CD4-positive, alpha-beta T cell (primary cell): ENCODE results near the gene EFR3B. TPM values are rescaled to one million over a fixed set of nuclear protein-coding genes. Genes with fewer than 3 reads are reported as not detected.
"Not testable (repeated sequence)": the region's sequence is repeated elsewhere in the genome, so short reads cannot be mapped to it uniquely, and the experiment has no call there.

Source experiments
- ATAC-seq: fragments of 200-7000 bp; cut with Tn5 transposase; one replicate; pipeline ENCODE4 v1.10.0; 2022; ENCODE audit warnings: mild to moderate bottlenecking; ENCODE audit not compliant: poor library complexity
- CTCF ChIA-PET: fragments of 350-600 bp; sonication (Branson Sonifier 250); formaldehyde crosslinking; loops from one replicate; lab custom pipeline; 2021; ENCODE audit warnings: antibody characterized with exemption, inconsistent platforms; lab: Charles Lee
- POLR2A ChIA-PET: fragments of 350-600 bp; sonication (Branson Sonifier 250); formaldehyde crosslinking; loops from one replicate; lab custom pipeline; 2021; ENCODE audit warnings: antibody characterized with exemption, inconsistent platforms; lab: Charles Lee
- DNase-seq, 14 experiments: peaks; one replicate each; pipeline ENCODE4 v3.0.0-alpha.2; 2013 to 2020; ENCODE audit warnings: mixed read lengths in 2 of 14
- H3K27ac ChIP-seq, 2 donors: one replicate each; pipeline versions ENCODE4 v1.5.1 to v1.7.0; 2013; ENCODE audit warnings: low read length in 2 of 2, low read depth in 1 of 2, mild to moderate bottlenecking in 1 of 2
- H3K27me3 ChIP-seq, 2 experiments: 1 replicate in 1 of 2; 2 replicates in 1 of 2; pipeline versions ENCODE4 v1.6.1 to v1.7.0; 2013; ENCODE audit warnings: low read length in 2 of 2, control low read depth in 1 of 2, mild to moderate bottlenecking in 1 of 2, moderate library complexity in 1 of 2; ENCODE audit not compliant: insufficient read depth in 2 of 2, control insufficient read depth in 1 of 2
- H3K36me3 ChIP-seq: one replicate; pipeline ENCODE4 v1.6.1; 2013; ENCODE audit warnings: low read length, control low read depth; ENCODE audit not compliant: insufficient read depth
- H3K4me1 ChIP-seq: one replicate; pipeline ENCODE4 v1.6.1; 2013; ENCODE audit warnings: low read length, control low read depth; ENCODE audit not compliant: insufficient read depth
- H3K4me3 ChIP-seq: one replicate; pipeline ENCODE4 v1.5.1; 2013; ENCODE audit warnings: mild to moderate bottlenecking, low read length, moderate library complexity
- H3K9me3 ChIP-seq, 2 experiments: 1 replicate in 1 of 2; 2 replicates in 1 of 2; pipeline versions ENCODE4 v1.6.1 to v1.7.0; 2013; ENCODE audit warnings: low read length in 2 of 2, mild to moderate bottlenecking in 2 of 2, control low read depth in 1 of 2, moderate library complexity in 1 of 2; ENCODE audit not compliant: control insufficient read depth in 1 of 2, insufficient read depth in 1 of 2
- H3K27ac Mint-ChIP-seq: one replicate; pipeline ENCODE4 v1.8.0; 2020; ENCODE audit warnings: mixed read lengths
- H3K27me3 Mint-ChIP-seq: one replicate; pipeline ENCODE4 v1.8.0; 2021; ENCODE audit warnings: mixed read lengths
- H3K36me3 Mint-ChIP-seq: one replicate; pipeline ENCODE4 v1.8.0; 2021; ENCODE audit warnings: low read depth, mixed read lengths
- H3K4me1 Mint-ChIP-seq: one replicate; pipeline ENCODE4 v1.8.0; 2021; ENCODE audit warnings: low read depth, mixed read lengths
- H3K4me3 Mint-ChIP-seq: one replicate; pipeline ENCODE4 v1.8.0; 2020; ENCODE audit warnings: mild to moderate bottlenecking, mixed read lengths
- H3K9me3 Mint-ChIP-seq: one replicate; pipeline ENCODE4 v1.8.0; 2020; ENCODE audit warnings: mixed read lengths
- CTCF ChIP-seq: fragments of 200-600 bp; IDR thresholded peaks from one replicate; pipeline ENCODE4 v1.8.0; 2022; ENCODE audit warnings: antibody characterized with exemption, mild to moderate bottlenecking
- intact Hi-C, 2 experiments: fragments of 100-400 bp; cut with DNase I in 1 of 2; cut with micrococcal nuclease in 1 of 2; formaldehyde crosslinking; loops; one replicate each; pipeline versions ENCODE4 v1.15.1 to v1.9.0; 2023 to 2025; cut with DNase I, micrococcal nuclease
- total RNA-seq, 174 experiments: library from RNA in 2 of 174; stranded (reverse) in 2 of 174; gene quantifications; one replicate each; pipeline ENCODE4 v1.2.3 and lab custom pipeline; 2021 to 2026

The EFR3B gene
- total RNA-seq, 2 experiments from 2014 or later: 0.11 TPM; not detected in 1

GRCh38 chr2:25002066-25002465 is 39.8 kb upstream of the EFR3B start:
- Mint-ChIP-seq H3K4me3 (no peak overlapping the region), H3K27me3 (peaks cover 11% of the 10 kb centered on the region), H3K9me3 (no peaks in the 10 kb centered on the region), H3K4me1 (no peaks in the 10 kb centered on the region), H3K36me3 (no peaks in the 10 kb centered on the region), H3K27ac (no peak overlapping the region)
- no peak for TF ChIP-seq CTCF
- H3K9me3 ChIP-seq: no peaks in the 10 kb centered on the region
- H3K36me3 ChIP-seq: no peaks in the 10 kb centered on the region
- CTCF ChIA-PET: no interaction called here
- intact Hi-C loops: no loop called here
- no peaks in the 10 kb centered on the region for H3K4me1 ChIP-seq
- no peak overlapping the region for H3K27ac ChIP-seq
- POLR2A ChIA-PET: no interaction called here
- no peak for DNase-seq
- ATAC-seq: no peak
- H3K27me3 ChIP-seq: no peaks in the 10 kb centered on the region
- H3K4me3 ChIP-seq: no peak overlapping the region

- ATAC-seq: no peak
- CTCF ChIA-PET: no interaction called here
- no peaks in the 10 kb centered on the region for H3K36me3 ChIP-seq
- Mint-ChIP-seq H3K36me3 (no peaks in the 10 kb centered on the region), H3K9me3 (no peaks in the 10 kb centered on the region), H3K4me1 (no peaks in the 10 kb centered on the region), H3K4me3 (no peak overlapping the region), H3K27ac (no peak overlapping the region), H3K27me3 (no peaks in the 10 kb centered on the region)
- no peaks in the 10 kb centered on the region for H3K9me3 ChIP-seq
- no peak overlapping the region for H3K27ac ChIP-seq
- H3K4me1 ChIP-seq: no peaks in the 10 kb centered on the region
- DNase-seq: no peak
- no peak for TF ChIP-seq CTCF
- no peak overlapping the region for H3K4me3 ChIP-seq
- no peaks in the 10 kb centered on the region for H3K27me3 ChIP-seq
- POLR2A ChIA-PET: no interaction called here
- intact Hi-C loops: no loop called here
Observed at GRCh38 chr2:25009954-25010353, 31.9 kb upstream of the EFR3B start.

GRCh38 chr2:25011342-25011741 is 30.5 kb upstream of the EFR3B start:
- DNase-seq, H3K4me3 ChIP-seq, H3K27ac ChIP-seq, CTCF ChIA-PET, H3K9me3 Mint-ChIP-seq, POLR2A ChIA-PET, ATAC-seq, H3K36me3 Mint-ChIP-seq, H3K27ac Mint-ChIP-seq, H3K27me3 ChIP-seq, H3K4me1 ChIP-seq, H3K36me3 ChIP-seq, H3K4me1 Mint-ChIP-seq, H3K27me3 Mint-ChIP-seq, H3K4me3 Mint-ChIP-seq, intact Hi-C loops, H3K9me3 ChIP-seq: not testable (repeated sequence)

- POLR2A ChIA-PET: no interaction called here
- no peak overlapping the region for H3K27ac Mint-ChIP-seq
Observed at GRCh38 chr2:25014631-25015030, 27.2 kb upstream of the EFR3B start.

More at GRCh38 chr2:25014631-25015030, 27.2 kb upstream of the EFR3B start:
- no peak for ATAC-seq
- H3K4me1 ChIP-seq: no peaks in the 10 kb centered on the region
- intact Hi-C loops: loop anchor here in 1 of 2 experiments (5.0 kb wide), 1 partner anchor 53 kb away; no protein-coding TSS in a partner anchor
- no peak overlapping the region for H3K27ac ChIP-seq
- no peaks in the 10 kb centered on the region for H3K27me3 ChIP-seq
- no peak for DNase-seq
- H3K36me3 Mint-ChIP-seq: no peaks in the 10 kb centered on the region
- H3K36me3 ChIP-seq: no peaks in the 10 kb centered on the region
- CTCF ChIA-PET: no interaction called here
- H3K9me3 ChIP-seq: no peaks in the 10 kb centered on the region
- TF ChIP-seq CTCF: no peak
- no peaks in the 10 kb centered on the region for H3K27me3 Mint-ChIP-seq
- H3K4me1 Mint-ChIP-seq: no peaks in the 10 kb centered on the region
- H3K4me3 Mint-ChIP-seq: no peak overlapping the region
- no peaks in the 10 kb centered on the region for H3K9me3 Mint-ChIP-seq
- H3K4me3 ChIP-seq: no peak overlapping the region
